ENCODE results near the gene STAC. TPM values are rescaled to one million over a fixed set of nuclear protein-coding genes. Genes with fewer than 3 reads are reported as not detected.

STAC gene
- total and polyA plus RNA-seq, 5 donors from 2014 or later: 0.59 to 1.0 (median 0.76) TPM

GRCh38 chr3:36521007-36521379 is 140.7 kb downstream of the STAC start:
- H3K4me3 ChIP-seq (ENCODE audit: low read depth, low read length): no peak overlapping the region
- Mint-ChIP-seq H3K4me3 (no peak overlapping the region), H3K36me3 (no peaks in the 10 kb centered on the region), H3K9me3 (peaks cover 0 to 2% (median 0%) of the 10 kb centered on the region in 7 donors), H3K27me3 (no peaks in the 10 kb centered on the region), H3K27ac (no peak overlapping the region), H3K4me1 (no peaks in the 10 kb centered on the region)
- no peaks in the 10 kb centered on the region for H3K36me3 ChIP-seq (ENCODE audit: control insufficient read depth, insufficient read depth, low read length)
- no peak for ATAC-seq (ENCODE audit: low read depth in 2 of 2)
- no peaks in the 10 kb centered on the region for H3K27me3 ChIP-seq (ENCODE audit: control insufficient read depth, insufficient read depth, low read length)
- no peaks in the 10 kb centered on the region for H3K9me3 ChIP-seq (ENCODE audit: control insufficient read depth in 2 of 2, low read length in 2 of 2)
- H3K27ac ChIP-seq (ENCODE audit: insufficient read depth, low read length, poor library complexity, severe bottlenecking): no peak overlapping the region
- no peak for DNase-seq
- H3K4me1 ChIP-seq (ENCODE audit: control insufficient read depth, insufficient read depth, low read length, poor library complexity, severe bottlenecking): no peaks in the 10 kb centered on the region

GRCh38 chr3:36524560-36524959 is 144.3 kb downstream of the STAC start:
- Histone ChIP-seq H3K36me3 (ENCODE audit: control insufficient read depth, insufficient read depth, low read length) (no peaks in the 10 kb centered on the region), H3K9me3 (ENCODE audit: control insufficient read depth in 2 of 2, low read length in 2 of 2) (no peaks in the 10 kb centered on the region), H3K4me3 (ENCODE audit: low read depth, low read length) (no peak overlapping the region), H3K27ac (ENCODE audit: insufficient read depth, low read length, poor library complexity, severe bottlenecking) (no peak overlapping the region), H3K4me1 (ENCODE audit: control insufficient read depth, insufficient read depth, low read length, poor library complexity, severe bottlenecking) (no peaks in the 10 kb centered on the region), H3K27me3 (ENCODE audit: control insufficient read depth, insufficient read depth, low read length) (no peaks in the 10 kb centered on the region)
- Mint-ChIP-seq H3K27me3 (no peaks in the 10 kb centered on the region), H3K9me3 (peaks cover 0 to 4% (median 0%) of the 10 kb centered on the region in 7 donors), H3K27ac (no peak overlapping the region), H3K4me1 (no peaks in the 10 kb centered on the region), H3K4me3 (no peak overlapping the region), H3K36me3 (no peaks in the 10 kb centered on the region)
- no peak for DNase-seq
- ATAC-seq (ENCODE audit: low read depth in 2 of 2): no peak

- Histone ChIP-seq H3K36me3 (ENCODE audit: control insufficient read depth, insufficient read depth, low read length) (no peaks in the 10 kb centered on the region), H3K27me3 (ENCODE audit: control insufficient read depth, insufficient read depth, low read length) (no peaks in the 10 kb centered on the region), H3K27ac (ENCODE audit: insufficient read depth, low read length, poor library complexity, severe bottlenecking) (no peak overlapping the region), H3K9me3 (ENCODE audit: control insufficient read depth in 2 of 2, low read length in 2 of 2) (no peaks in the 10 kb centered on the region), H3K4me3 (ENCODE audit: low read depth, low read length) (no peak overlapping the region), H3K4me1 (ENCODE audit: control insufficient read depth, insufficient read depth, low read length, poor library complexity, severe bottlenecking) (no peaks in the 10 kb centered on the region)
- Mint-ChIP-seq H3K9me3 (peaks cover 0 to 6% (median 0%) of the 10 kb centered on the region in 7 donors), H3K4me1 (no peaks in the 10 kb centered on the region), H3K27me3 (no peaks in the 10 kb centered on the region), H3K27ac (no peak overlapping the region), H3K4me3 (no peak overlapping the region), H3K36me3 (no peaks in the 10 kb centered on the region)
- DNase-seq: no peak
- no peak for ATAC-seq (ENCODE audit: low read depth in 2 of 2)
These were observed 145.0 kb downstream of the STAC start for GRCh38 chr3:36525115-36525801.

- Histone ChIP-seq H3K9me3 (ENCODE audit: control insufficient read depth in 2 of 2, low read length in 2 of 2) (no peaks in the 10 kb centered on the region), H3K27ac (ENCODE audit: insufficient read depth, low read length, poor library complexity, severe bottlenecking) (no peak overlapping the region), H3K36me3 (ENCODE audit: control insufficient read depth, insufficient read depth, low read length) (no peaks in the 10 kb centered on the region), H3K27me3 (ENCODE audit: control insufficient read depth, insufficient read depth, low read length) (no peaks in the 10 kb centered on the region), H3K4me1 (ENCODE audit: control insufficient read depth, insufficient read depth, low read length, poor library complexity, severe bottlenecking) (no peaks in the 10 kb centered on the region), H3K4me3 (ENCODE audit: low read depth, low read length) (no peak overlapping the region)
- H3K9me3 Mint-ChIP-seq: peaks cover 0 to 6% (median 0%) of the 10 kb centered on the region in 7 donors
- H3K27me3 Mint-ChIP-seq: no peaks in the 10 kb centered on the region
- no peak overlapping the region for H3K27ac Mint-ChIP-seq
- H3K4me1 Mint-ChIP-seq: no peaks in the 10 kb centered on the region
- DNase-seq (no peak), ATAC-seq (ENCODE audit: low read depth in 2 of 2) (no peak)
- no peaks in the 10 kb centered on the region for H3K36me3 Mint-ChIP-seq
- no peak overlapping the region for H3K4me3 Mint-ChIP-seq
These were observed 157.9 kb downstream of the STAC start for GRCh38 chr3:36538136-36538749.

GRCh38 chr3:36540888-36541518 is 160.7 kb downstream of the STAC start:
- Mint-ChIP-seq H3K27ac (no peak overlapping the region), H3K9me3 (peaks cover 0 to 6% (median 1%) of the 10 kb centered on the region in 7 donors), H3K27me3 (no peaks in the 10 kb centered on the region), H3K4me1 (no peaks in the 10 kb centered on the region), H3K4me3 (no peak overlapping the region), H3K36me3 (no peaks in the 10 kb centered on the region)
- ATAC-seq (ENCODE audit: low read depth in 2 of 2): no peak
- Histone ChIP-seq H3K4me3 (ENCODE audit: low read depth, low read length) (no peak overlapping the region), H3K27ac (ENCODE audit: insufficient read depth, low read length, poor library complexity, severe bottlenecking) (no peak overlapping the region), H3K9me3 (ENCODE audit: control insufficient read depth in 2 of 2, low read length in 2 of 2) (no peaks in the 10 kb centered on the region), H3K36me3 (ENCODE audit: control insufficient read depth, insufficient read depth, low read length) (no peaks in the 10 kb centered on the region), H3K4me1 (ENCODE audit: control insufficient read depth, insufficient read depth, low read length, poor library complexity, severe bottlenecking) (no peaks in the 10 kb centered on the region), H3K27me3 (ENCODE audit: control insufficient read depth, insufficient read depth, low read length) (no peaks in the 10 kb centered on the region)
- no peak for DNase-seq

- no peaks in the 10 kb centered on the region for H3K4me1 Mint-ChIP-seq
- DNase-seq (no peak), ATAC-seq (ENCODE audit: low read depth in 2 of 2) (no peak)
- H3K9me3 ChIP-seq (ENCODE audit: control insufficient read depth in 2 of 2, low read length in 2 of 2): no peaks in the 10 kb centered on the region
- H3K27me3 Mint-ChIP-seq: no peaks in the 10 kb centered on the region
- H3K36me3 Mint-ChIP-seq: no peaks in the 10 kb centered on the region
- no peaks in the 10 kb centered on the region for H3K27me3 ChIP-seq (ENCODE audit: control insufficient read depth, insufficient read depth, low read length)
- H3K27ac Mint-ChIP-seq: no peak overlapping the region
- peaks cover 0 to 4% (median 0%) of the 10 kb centered on the region in 7 donors for H3K9me3 Mint-ChIP-seq
- no peaks in the 10 kb centered on the region for H3K4me1 ChIP-seq (ENCODE audit: control insufficient read depth, insufficient read depth, low read length, poor library complexity, severe bottlenecking)
- H3K4me3 Mint-ChIP-seq: no peak overlapping the region
- H3K4me3 ChIP-seq (ENCODE audit: low read depth, low read length): no peak overlapping the region
- H3K27ac ChIP-seq (ENCODE audit: insufficient read depth, low read length, poor library complexity, severe bottlenecking): no peak overlapping the region
- no peaks in the 10 kb centered on the region for H3K36me3 ChIP-seq (ENCODE audit: control insufficient read depth, insufficient read depth, low read length)
These were observed 161.9 kb downstream of the STAC start for GRCh38 chr3:36542186-36542585.

- Mint-ChIP-seq H3K36me3 (no peaks in the 10 kb centered on the region), H3K27ac (no peak overlapping the region), H3K4me3 (no peak overlapping the region), H3K27me3 (no peaks in the 10 kb centered on the region), H3K9me3 (peaks cover 0 to 4% (median 0%) of the 10 kb centered on the region in 7 donors), H3K4me1 (no peaks in the 10 kb centered on the region)
- H3K27ac ChIP-seq (ENCODE audit: insufficient read depth, low read length, poor library complexity, severe bottlenecking): no peak overlapping the region
- ATAC-seq (ENCODE audit: low read depth in 2 of 2) (no peak), DNase-seq (no peak)
- no peaks in the 10 kb centered on the region for H3K9me3 ChIP-seq (ENCODE audit: control insufficient read depth in 2 of 2, low read length in 2 of 2)
- no peaks in the 10 kb centered on the region for H3K36me3 ChIP-seq (ENCODE audit: control insufficient read depth, insufficient read depth, low read length)
- no peaks in the 10 kb centered on the region for H3K4me1 ChIP-seq (ENCODE audit: control insufficient read depth, insufficient read depth, low read length, poor library complexity, severe bottlenecking)
- H3K27me3 ChIP-seq (ENCODE audit: control insufficient read depth, insufficient read depth, low read length): no peaks in the 10 kb centered on the region
- no peak overlapping the region for H3K4me3 ChIP-seq (ENCODE audit: low read depth, low read length)
These were observed 163.1 kb downstream of the STAC start for GRCh38 chr3:36543276-36543997.

Data from CD4-positive, CD25-positive, alpha-beta regulatory T cell (primary cell).